HEK293 (cell line): ENCODE measurements around the gene GNA12.

Experiments
- CTCF ChIP-seq: fragments of 450-650 bp; formaldehyde crosslinking; IDR thresholded peaks from 2 replicates; pipeline ENCODE4 v1.5.1; 2016; ENCODE audit warnings: missing biosample characterization, missing genetic modification characterization
- TSHZ1 ChIP-seq: fragments of 450-650 bp; formaldehyde crosslinking; IDR thresholded peaks from 2 replicates; pipeline ENCODE4 v1.5.1; 2016; ENCODE audit warnings: missing biosample characterization, missing genetic modification characterization, borderline replicate concordance
- ZNF2 ChIP-seq: fragments of 450-650 bp; formaldehyde crosslinking; IDR thresholded peaks from 2 replicates; pipeline ENCODE4 v1.5.1; 2016; ENCODE audit warnings: missing biosample characterization, missing genetic modification characterization
- ZNF239 ChIP-seq: fragments of 450-650 bp; formaldehyde crosslinking; IDR thresholded peaks from 2 replicates; pipeline ENCODE4 v1.5.1; 2016; ENCODE audit warnings: missing biosample characterization, missing genetic modification characterization
- ZNF626 ChIP-seq: fragments of 450-650 bp; sonication (Bioruptor Pico); formaldehyde crosslinking; IDR thresholded peaks from 2 replicates; pipeline ENCODE4 v1.5.1; 2018; ENCODE audit warnings: missing biosample characterization, missing genetic modification characterization, inconsistent platforms

- TF ChIP-seq CTCF (no peak), ZNF239 (no peak), ZNF2 (tag by site-specific recombination) (no peak), ZNF626 (no peak), TSHZ1 (tag by site-specific recombination) (no peak)
These were observed 3.6 kb downstream of the GNA12 start for GRCh38 chr7:2840458-2840857.
